SJSA1 (cell line): Measurements from ENCODE around the gene DIAPH1. TPM values are rescaled to one million over a fixed set of nuclear protein-coding genes. Genes with fewer than 3 reads are reported as not detected.

Experiments used
- DNase-seq, 2 experiments: peaks; one replicate each; pipeline ENCODE4 v3.0.0-alpha.2; 2015 to 2020; ENCODE audit warnings: low spot score in 2 of 2, low read depth in 1 of 2
- H3K27ac ChIP-seq: fragments of 250-450 bp; sonication (Bioruptor Pico); 2 replicates; pipeline ENCODE4 v1.5.1; 2020; ENCODE audit warnings: mild to moderate bottlenecking, moderate library complexity
- H3K27me3 ChIP-seq: fragments of 250-450 bp; sonication (Bioruptor Pico); replicated peaks from 2 replicates; pipeline ENCODE4 v1.5.1; 2020; ENCODE audit warnings: mild to moderate bottlenecking, moderate library complexity
- H3K36me3 ChIP-seq: fragments of 250-450 bp; sonication (Bioruptor Pico); 2 replicates; pipeline ENCODE4 v1.5.1; 2020; ENCODE audit warnings: mild to moderate bottlenecking
- H3K4me1 ChIP-seq: fragments of 250-450 bp; sonication (Bioruptor Pico); replicated peaks from 2 replicates; pipeline ENCODE4 v1.6.1; 2021; ENCODE audit warnings: mild to moderate bottlenecking
- H3K4me3 ChIP-seq: fragments of 250-450 bp; sonication (Bioruptor Pico); 2 replicates; pipeline ENCODE4 v1.5.1; 2020; ENCODE audit warnings: mild to moderate bottlenecking
- H3K9me3 ChIP-seq: fragments of 250-450 bp; sonication (Bioruptor Pico); replicated peaks from 2 replicates; pipeline ENCODE4 v1.5.1; 2020; ENCODE audit warnings: mild to moderate bottlenecking
- total RNA-seq: library from RNA; depleted of rRNA; stranded (reverse); fragments of >200 nt; shearing (Covaris generic); gene quantifications from 2 replicates; pipeline ENCODE4 v1.2.3, GENCODE V29; 2014

Gene DIAPH1
- total RNA-seq, 1 experiment from 2014 or later = 44.5 TPM

DNA sequence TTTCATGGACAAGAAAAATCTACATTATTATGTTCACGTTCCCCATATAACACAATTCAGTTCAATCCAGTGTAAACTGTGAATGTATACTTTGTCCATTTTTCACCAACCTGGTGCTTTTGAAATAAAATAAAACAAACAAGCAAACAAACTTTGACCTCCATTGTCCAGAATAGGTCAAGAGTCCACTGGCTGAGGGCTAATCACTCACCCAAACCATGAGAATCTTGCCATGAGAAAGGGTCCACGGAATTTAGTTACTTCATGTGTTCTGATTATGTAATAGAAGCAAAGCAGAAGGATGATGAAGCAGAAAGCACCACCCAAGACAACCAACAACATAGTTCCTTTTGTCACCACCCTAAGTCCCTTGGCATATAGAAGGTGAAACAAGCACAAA is 28.7 kb downstream of the DIAPH1 start:
- no peaks in the 10 kb centered on the region for H3K4me1 ChIP-seq
- H3K27me3 ChIP-seq = no peaks in the 10 kb centered on the region
- H3K4me3 ChIP-seq = no peak overlapping the region
- H3K9me3 ChIP-seq = no peaks in the 10 kb centered on the region
- H3K36me3 ChIP-seq = peaks cover 41% of the 10 kb centered on the region
- no peak for DNase-seq
- no peak overlapping the region for H3K27ac ChIP-seq

GRCh38 chr5:141586246-141586645 is 32.6 kb downstream of the DIAPH1 start:
- DNase-seq = no peak
- Histone ChIP-seq H3K4me1 (no peaks in the 10 kb centered on the region), H3K36me3 (peaks cover 56% of the 10 kb centered on the region), H3K4me3 (no peak overlapping the region), H3K9me3 (no peaks in the 10 kb centered on the region), H3K27me3 (no peaks in the 10 kb centered on the region), H3K27ac (no peak overlapping the region)

GRCh38 chr5:141585594-141585993 is 33.2 kb downstream of the DIAPH1 start:
- H3K27ac ChIP-seq = no peak overlapping the region
- no peaks in the 10 kb centered on the region for H3K9me3 ChIP-seq
- no peaks in the 10 kb centered on the region for H3K4me1 ChIP-seq
- H3K27me3 ChIP-seq = no peaks in the 10 kb centered on the region
- DNase-seq = no peak
- peaks cover 63% of the 10 kb centered on the region for H3K36me3 ChIP-seq
- H3K4me3 ChIP-seq = no peak overlapping the region

GRCh38 chr5:141574122-141574510 is 44.7 kb downstream of the DIAPH1 start:
- no peaks in the 10 kb centered on the region for H3K27me3 ChIP-seq
- DNase-seq = no peak
- no peaks in the 10 kb centered on the region for H3K9me3 ChIP-seq
- no peaks in the 10 kb centered on the region for H3K4me1 ChIP-seq
- no peak overlapping the region for H3K27ac ChIP-seq
- H3K4me3 ChIP-seq = no peak overlapping the region
- H3K36me3 ChIP-seq = peaks cover 82% of the 10 kb centered on the region

DNA sequence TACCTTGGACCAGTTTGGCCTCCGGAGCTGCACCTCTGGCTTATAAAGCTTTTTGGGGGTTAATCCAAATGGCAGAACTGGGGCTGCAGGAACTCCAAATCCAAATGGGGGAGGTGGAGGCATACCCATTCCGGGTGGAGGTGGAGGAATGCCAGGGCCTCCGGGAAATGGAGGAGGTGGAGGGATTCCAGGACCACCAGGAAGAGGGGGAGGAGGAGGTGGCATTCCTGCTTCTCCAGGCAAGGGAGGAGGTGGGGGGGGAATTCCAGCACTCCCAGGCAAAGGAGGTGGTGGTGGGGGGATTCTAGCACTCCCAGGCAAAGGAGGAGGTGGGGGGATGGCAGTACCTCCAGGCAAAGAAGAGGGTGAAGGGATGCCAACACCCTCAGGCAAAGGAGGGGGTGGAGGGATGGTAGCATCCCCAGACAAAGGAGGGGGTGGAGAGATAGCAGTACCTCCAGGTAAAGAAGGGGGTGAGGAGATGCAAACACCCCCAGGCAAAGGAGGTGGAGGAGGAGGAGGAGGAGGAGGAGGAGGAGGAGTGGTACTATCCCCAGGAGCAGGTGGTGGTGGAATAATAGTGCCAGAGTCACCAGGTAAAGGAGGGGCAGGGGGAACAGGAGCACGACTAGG is 45.2 kb downstream of the DIAPH1 start:
- Histone ChIP-seq H3K4me3 (no peak overlapping the region), H3K36me3 (peaks cover 81% of the 10 kb centered on the region), H3K4me1 (no peaks in the 10 kb centered on the region), H3K27ac (no peak overlapping the region), H3K9me3 (no peaks in the 10 kb centered on the region), H3K27me3 (no peaks in the 10 kb centered on the region)
- no peak for DNase-seq

DNA sequence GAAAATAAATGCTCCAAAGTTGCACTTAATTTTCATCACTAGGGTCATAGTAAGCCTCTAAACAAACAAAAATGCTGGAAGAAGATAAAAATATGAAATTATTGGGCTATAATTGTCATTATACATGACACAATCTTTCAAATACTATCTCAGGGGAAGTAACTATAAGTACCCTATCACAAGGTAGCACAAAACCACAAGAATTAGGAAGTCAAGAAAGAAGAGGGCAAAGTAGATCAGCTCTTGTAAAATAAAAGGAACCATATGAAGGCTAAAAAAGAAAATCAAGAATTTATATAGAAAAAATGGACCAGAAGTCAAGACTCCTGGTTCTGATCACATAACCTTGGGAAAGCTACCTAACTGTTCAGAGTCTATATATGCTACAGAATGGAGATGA is 48.1 kb downstream of the DIAPH1 start:
- Histone ChIP-seq H3K4me1 (no peaks in the 10 kb centered on the region), H3K27me3 (no peaks in the 10 kb centered on the region), H3K27ac (no peak overlapping the region), H3K9me3 (no peaks in the 10 kb centered on the region), H3K4me3 (no peak overlapping the region), H3K36me3 (peaks cover 71% of the 10 kb centered on the region)
- no peak for DNase-seq

DNA sequence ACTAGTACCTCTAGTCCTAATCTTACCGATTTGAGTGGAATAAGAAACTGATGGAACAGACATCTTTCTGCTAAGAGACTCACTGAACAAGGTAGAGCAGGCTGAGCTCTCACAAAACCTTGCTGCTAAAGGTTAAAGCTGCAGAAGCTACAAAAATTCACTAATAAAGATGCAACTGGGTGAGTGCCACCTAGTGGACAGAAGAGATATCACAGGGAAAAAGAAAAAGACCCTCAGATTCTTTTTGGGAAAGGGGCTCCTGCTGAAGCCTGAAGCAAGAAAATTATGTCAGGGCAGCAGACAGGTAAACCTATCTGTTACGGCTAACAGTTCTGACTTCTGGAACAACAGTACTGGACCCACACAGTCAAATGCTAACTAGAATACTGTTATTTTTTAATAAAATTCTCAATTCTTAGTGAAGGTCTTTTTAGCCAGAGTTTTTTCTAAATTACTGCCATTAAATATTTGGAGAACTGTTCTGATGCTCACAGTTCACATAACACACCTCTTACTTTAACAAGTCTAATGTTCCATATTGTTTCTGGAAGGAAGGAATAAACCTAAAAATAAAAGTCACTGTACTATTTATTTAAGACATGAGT is 51.2 kb downstream of the DIAPH1 start:
- Histone ChIP-seq H3K4me1 (peaks cover 3% of the 10 kb centered on the region; the same call in 1 of the 2 replicates), H3K27ac (no peak overlapping the region), H3K36me3 (peaks cover 74% of the 10 kb centered on the region), H3K27me3 (no peaks in the 10 kb centered on the region), H3K4me3 (no peak overlapping the region), H3K9me3 (no peaks in the 10 kb centered on the region)
- peak in 1 of 2 experiments; percentile 42 for DNase-seq

DNA sequence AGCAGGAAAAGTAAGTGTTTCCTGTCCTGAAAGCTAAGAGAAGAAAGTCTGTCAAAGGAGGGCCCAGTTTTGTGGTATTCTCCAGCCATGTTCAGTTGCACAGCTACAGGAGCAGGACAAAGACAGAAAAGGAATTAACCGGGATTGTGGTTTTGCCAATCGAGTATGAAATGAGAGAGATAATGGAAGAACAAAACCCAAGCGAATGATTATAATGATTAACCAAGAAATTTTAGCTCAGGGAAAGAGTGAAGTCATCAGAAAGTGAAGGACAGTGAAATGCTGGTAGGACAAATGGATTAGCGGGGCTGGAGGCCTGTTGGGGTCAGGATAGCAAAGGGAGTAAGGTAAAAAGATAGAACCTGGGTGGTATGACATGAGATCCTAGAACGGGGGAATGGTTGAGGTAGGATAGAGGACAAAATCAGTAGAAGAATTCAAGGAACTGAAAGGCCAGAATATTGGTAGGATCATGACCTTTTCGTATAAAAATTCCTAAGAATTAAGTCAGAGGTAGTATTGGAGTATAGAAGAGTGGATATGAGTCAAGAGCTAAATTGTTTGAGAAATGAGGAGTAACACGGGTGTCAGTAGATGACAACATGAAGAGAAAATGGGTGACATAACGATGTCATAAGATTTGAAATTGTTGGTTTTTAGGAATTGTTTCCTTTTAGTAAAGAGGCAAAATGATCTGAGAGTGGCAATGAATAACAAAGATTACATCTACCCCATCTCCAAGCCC is 52.8 kb downstream of the DIAPH1 start:
- H3K27ac ChIP-seq = no peak overlapping the region
- no peak overlapping the region for H3K4me3 ChIP-seq
- H3K4me1 ChIP-seq = peaks cover 3% of the 10 kb centered on the region; the same call in 1 of the 2 replicates
- H3K36me3 ChIP-seq = peaks cover 64% of the 10 kb centered on the region
- no peaks in the 10 kb centered on the region for H3K27me3 ChIP-seq
- DNase-seq = no peak
- H3K9me3 ChIP-seq = no peaks in the 10 kb centered on the region

DNA sequence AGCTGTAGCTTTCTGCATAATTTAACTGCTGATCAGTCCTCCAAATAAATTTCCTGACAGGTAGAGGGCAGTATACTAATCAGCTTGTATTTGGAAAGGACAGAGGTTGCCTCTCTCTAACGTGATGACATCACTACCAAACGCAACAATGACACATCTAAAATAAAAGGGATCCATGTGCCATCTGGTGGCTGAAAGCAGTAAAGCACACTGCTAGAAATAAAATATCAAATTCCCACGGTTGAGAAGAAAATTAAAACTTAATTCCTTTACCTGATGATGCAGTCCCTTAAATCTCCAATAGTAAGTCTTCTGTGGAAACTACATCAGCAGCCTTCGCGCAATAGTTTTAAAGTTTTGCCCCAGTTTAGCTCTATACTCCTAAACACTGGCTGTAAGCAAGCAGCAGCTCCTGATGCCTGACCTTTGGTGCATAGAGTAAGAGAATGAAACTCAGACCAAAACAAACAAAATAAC is 54.5 kb downstream of the DIAPH1 start:
- peak overlapping the region; percentile 58 for H3K27ac ChIP-seq
- H3K27me3 ChIP-seq = no peaks in the 10 kb centered on the region
- H3K4me3 ChIP-seq = no peak overlapping the region
- H3K36me3 ChIP-seq = peaks cover 63% of the 10 kb centered on the region
- DNase-seq = peak; percentile 81 to 93
- H3K4me1 ChIP-seq = peaks cover 11% of the 10 kb centered on the region
- no peaks in the 10 kb centered on the region for H3K9me3 ChIP-seq

- Histone ChIP-seq H3K4me3 (no peak overlapping the region), H3K36me3 (peaks cover 63% of the 10 kb centered on the region), H3K9me3 (no peaks in the 10 kb centered on the region), H3K4me1 (peaks cover 20% of the 10 kb centered on the region), H3K27ac (peak overlapping the region; percentile 77), H3K27me3 (no peaks in the 10 kb centered on the region)
- DNase-seq = peak; percentile 94
These were observed 57.9 kb downstream of the DIAPH1 start for GRCh38 chr5:141560725-141561483.

DNA sequence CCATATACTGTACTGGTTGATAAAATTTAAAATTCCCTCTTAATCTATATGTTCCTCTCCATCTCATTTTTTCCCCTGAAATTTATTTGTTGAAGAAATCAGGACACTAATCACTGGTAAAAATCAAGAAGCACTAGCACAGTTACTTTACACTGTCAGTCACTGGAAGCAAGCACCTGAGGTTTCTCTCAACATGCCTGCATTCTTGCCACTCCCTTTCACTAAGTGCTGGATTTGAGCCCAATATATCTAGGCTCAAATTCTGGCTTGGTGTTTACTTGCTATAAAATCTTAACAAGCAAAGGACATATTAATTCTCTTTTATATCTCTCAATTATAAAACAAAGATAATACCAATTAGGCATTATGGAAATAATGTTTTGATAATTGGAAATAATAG is 58.6 kb downstream of the DIAPH1 start:
- no peaks in the 10 kb centered on the region for H3K9me3 ChIP-seq
- H3K27me3 ChIP-seq = no peaks in the 10 kb centered on the region
- peaks cover 20% of the 10 kb centered on the region for H3K4me1 ChIP-seq
- H3K36me3 ChIP-seq = peaks cover 59% of the 10 kb centered on the region
- no peak overlapping the region for H3K4me3 ChIP-seq
- peak in 1 of 2 experiments; percentile 20 for DNase-seq
- H3K27ac ChIP-seq = peak overlapping the region; percentile 77

DNA sequence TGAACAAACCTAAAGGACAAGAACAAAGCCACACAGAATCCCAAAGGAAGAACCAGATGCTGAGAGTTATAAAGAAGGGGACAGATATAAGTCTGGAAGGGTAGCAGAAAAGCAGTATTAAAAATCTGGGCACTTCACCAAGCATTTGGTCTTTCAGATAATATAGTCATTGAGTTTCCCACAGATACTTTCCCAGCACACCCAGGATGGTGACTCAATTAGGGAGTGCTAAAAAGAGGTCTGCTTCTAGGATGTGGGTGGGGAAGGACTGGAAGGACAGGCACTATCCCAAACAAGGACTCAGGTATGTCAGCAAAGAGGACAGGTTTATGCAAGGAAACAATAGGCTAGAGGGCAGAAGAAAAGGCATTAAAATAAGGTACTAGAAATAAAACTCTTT is 59.3 kb downstream of the DIAPH1 start:
- no peaks in the 10 kb centered on the region for H3K9me3 ChIP-seq
- peaks cover 19% of the 10 kb centered on the region for H3K4me1 ChIP-seq
- H3K4me3 ChIP-seq = no peak overlapping the region
- DNase-seq = no peak
- H3K27ac ChIP-seq = no peak overlapping the region
- H3K27me3 ChIP-seq = no peaks in the 10 kb centered on the region
- peaks cover 54% of the 10 kb centered on the region for H3K36me3 ChIP-seq

GRCh38 chr5:141558150-141558549 is 60.6 kb downstream of the DIAPH1 start:
- Histone ChIP-seq H3K36me3 (peaks cover 44% of the 10 kb centered on the region), H3K27ac (peak overlapping the region; percentile 37; the same call in 1 of the 2 replicates), H3K4me3 (no peak overlapping the region), H3K9me3 (no peaks in the 10 kb centered on the region), H3K4me1 (peaks cover 17% of the 10 kb centered on the region), H3K27me3 (no peaks in the 10 kb centered on the region)
- DNase-seq = no peak
